AG04449 (cell line): Measurements from ENCODE around the gene GNAO1.

Source experiments
- CTCF ChIA-PET: fragments of 350-600 bp; formaldehyde crosslinking; extraction: SDS; loops from one replicate; lab custom pipeline; 2021; ENCODE audit warnings: antibody characterized with exemption; lab: Yijun Ruan, JAX
- POLR2A ChIA-PET: fragments of 400-600, 350-600 bp; formaldehyde crosslinking; extraction: SDS; loops from one replicate; lab custom pipeline; 2020; ENCODE audit warnings: antibody characterized with exemption, inconsistent platforms; lab: Yijun Ruan, JAX
- DNase-seq: peaks from one replicate; pipeline ENCODE4 v3.0.0-alpha.2; 2010; ENCODE audit warnings: low read depth, low spot score
- H3K4me3 ChIP-seq: 2 replicates; pipeline ENCODE4 v1.5.1; 2011; ENCODE audit warnings: low read depth, mild to moderate bottlenecking, control low read depth, low read length
- TF ChIP-seq, protein P1 (sequence below): IDR thresholded peaks from one replicate; pipeline ENCODE4 v1.5.1; 2011; ENCODE audit warnings: mild to moderate bottlenecking, moderate library complexity, low read length, control low read depth, inconsistent platforms; ENCODE audit not compliant: insufficient read depth; ENCODE audit errors: missing control alignments

The GNAO1 gene

DNA sequence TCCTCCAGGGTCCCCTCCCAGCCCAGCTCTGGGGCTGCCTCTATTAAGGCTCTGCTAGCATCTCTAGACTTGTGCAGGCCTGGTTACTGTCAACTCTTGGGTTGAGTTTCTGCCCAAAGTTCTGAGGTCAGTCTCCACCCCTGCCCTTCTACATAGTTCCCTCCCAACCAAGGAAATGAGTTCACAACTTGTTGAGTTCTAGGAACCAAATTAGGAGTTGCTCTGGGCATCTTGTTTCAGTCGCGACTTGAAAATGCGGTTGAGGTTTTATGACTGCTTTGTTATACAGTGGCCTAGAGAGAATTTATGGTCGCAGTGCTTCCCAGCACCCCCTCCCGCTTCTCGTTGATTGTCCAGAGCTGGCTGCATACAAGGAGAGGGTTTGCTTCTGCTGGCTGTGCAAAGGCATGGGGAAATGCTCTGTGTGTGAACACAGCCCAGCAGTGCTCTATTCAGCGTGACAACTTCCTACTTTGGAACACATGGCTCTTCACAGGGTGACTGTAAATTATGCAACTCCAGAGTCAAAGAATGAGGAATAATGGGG lies 20.2 kb downstream of the GNAO1 start:
- H3K4me3 ChIP-seq, result no peak overlapping the region
- CTCF ChIA-PET, result no interaction called here
- no peak for DNase-seq
- TF ChIP-seq, protein P1, sequence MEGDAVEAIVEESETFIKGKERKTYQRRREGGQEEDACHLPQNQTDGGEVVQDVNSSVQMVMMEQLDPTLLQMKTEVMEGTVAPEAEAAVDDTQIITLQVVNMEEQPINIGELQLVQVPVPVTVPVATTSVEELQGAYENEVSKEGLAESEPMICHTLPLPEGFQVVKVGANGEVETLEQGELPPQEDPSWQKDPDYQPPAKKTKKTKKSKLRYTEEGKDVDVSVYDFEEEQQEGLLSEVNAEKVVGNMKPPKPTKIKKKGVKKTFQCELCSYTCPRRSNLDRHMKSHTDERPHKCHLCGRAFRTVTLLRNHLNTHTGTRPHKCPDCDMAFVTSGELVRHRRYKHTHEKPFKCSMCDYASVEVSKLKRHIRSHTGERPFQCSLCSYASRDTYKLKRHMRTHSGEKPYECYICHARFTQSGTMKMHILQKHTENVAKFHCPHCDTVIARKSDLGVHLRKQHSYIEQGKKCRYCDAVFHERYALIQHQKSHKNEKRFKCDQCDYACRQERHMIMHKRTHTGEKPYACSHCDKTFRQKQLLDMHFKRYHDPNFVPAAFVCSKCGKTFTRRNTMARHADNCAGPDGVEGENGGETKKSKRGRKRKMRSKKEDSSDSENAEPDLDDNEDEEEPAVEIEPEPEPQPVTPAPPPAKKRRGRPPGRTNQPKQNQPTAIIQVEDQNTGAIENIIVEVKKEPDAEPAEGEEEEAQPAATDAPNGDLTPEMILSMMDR, result no peak
- POLR2A ChIA-PET, result no interaction called here

DNA sequence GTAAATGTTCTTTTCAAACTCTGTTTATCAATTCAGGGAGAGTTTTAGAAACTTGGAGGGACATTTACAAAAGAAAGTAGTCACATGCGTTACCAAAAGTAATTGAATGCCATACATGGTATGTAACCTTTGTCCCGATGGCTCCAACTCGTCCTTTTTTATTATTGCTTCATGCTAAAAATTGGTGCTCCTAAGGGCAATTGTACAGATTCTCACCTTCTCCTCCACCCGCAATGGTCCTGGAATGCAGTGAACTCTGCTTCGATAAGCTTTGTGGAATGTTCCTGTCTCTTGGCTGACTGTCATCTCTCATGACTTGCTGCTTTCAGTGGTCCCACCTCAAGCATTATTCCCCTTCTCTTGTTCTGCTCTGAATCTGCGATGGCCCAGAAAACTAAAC lies 20.9 kb downstream of the GNAO1 start:
- POLR2A ChIA-PET, result no interaction called here
- TF ChIP-seq, protein P1, result no peak
- CTCF ChIA-PET, result no interaction called here
- DNase-seq, result no peak
- H3K4me3 ChIP-seq, result no peak overlapping the region

DNA sequence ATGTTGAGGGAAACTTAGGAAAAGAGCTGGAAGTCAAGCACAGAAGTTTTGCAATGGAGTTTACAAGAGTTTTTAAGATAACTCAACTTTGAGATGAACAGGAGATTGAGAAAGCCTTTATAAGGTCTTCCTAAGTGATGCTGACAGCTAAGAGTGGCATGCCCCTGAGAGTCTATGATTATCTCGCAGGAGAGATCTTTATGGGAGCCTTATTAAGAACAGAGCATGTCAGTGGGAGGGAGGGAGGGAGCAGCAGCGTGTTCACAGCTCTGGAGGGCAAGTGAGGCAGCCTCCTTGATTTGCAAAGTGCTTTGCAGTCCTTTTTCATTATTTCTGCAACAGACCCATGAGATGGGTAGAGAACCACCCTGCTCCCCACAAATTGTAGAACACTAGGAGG lies 30.7 kb downstream of the GNAO1 start:
- no peak for DNase-seq
- ChIA-PET CTCF (no interaction called here), POLR2A (no interaction called here)
- no peak overlapping the region for H3K4me3 ChIP-seq
- TF ChIP-seq, protein P1, result no peak

- TF ChIP-seq, protein P1, result no peak
- DNase-seq, result no peak
- POLR2A ChIA-PET, result no interaction called here
- CTCF ChIA-PET, result no interaction called here
- no peak overlapping the region for H3K4me3 ChIP-seq
Observed at GRCh38 chr16:56222474-56222997, 31.2 kb downstream of the GNAO1 start.

DNA sequence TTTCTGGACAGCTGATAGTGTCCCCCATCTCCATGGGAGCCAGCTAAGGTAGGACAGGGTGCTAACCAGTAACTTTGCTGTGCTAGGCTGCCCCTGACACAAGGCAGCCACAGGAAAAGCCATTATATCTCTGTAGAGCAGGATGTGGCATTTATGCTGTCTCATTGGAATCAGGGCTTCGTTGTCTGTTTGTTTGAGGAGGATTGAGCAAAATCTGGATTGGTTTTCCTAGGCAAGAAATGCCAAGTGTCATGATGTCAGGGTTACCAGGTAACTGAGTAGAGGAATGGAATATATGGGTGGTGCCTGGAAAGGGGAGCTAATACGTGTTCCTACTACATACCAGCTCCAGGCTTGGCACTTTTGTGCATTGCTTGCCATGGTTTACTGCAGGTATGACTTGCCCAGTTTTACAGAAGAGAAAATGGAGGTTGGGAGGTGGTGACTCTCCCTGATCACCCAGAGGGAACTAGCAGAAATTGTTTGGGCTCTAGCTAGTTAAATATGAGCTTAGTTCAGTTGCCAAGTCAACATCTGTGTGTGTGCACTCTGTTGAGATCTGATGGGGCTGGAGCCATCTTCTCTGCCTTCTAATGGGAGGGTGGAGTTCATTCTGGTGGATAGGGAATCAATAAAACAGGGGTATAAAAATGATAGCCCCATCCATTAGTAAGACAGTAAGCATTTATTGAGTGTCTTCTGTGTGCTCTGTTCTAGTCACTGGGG lies 33.9 kb downstream of the GNAO1 start:
- CTCF ChIA-PET, result no interaction called here
- no peak for DNase-seq
- TF ChIP-seq, protein P1, result no peak
- POLR2A ChIA-PET, result no interaction called here
- no peak overlapping the region for H3K4me3 ChIP-seq

GRCh38 chr16:56226187-56226586 lies 34.9 kb downstream of the GNAO1 start:
- POLR2A ChIA-PET, result no interaction called here
- DNase-seq, result no peak
- TF ChIP-seq, protein P1, result no peak
- H3K4me3 ChIP-seq, result no peak overlapping the region
- CTCF ChIA-PET, result no interaction called here
